CD4-positive, alpha-beta T cell treated with Interferon gamma for 1 hour (primary cell): ENCODE measurements around the gene RAPGEF2.
"Not testable (repeated sequence)": the region's sequence is repeated elsewhere in the genome, so short reads cannot be mapped to it uniquely, and the experiment has no call there.

ENCODE experiments used
- DNase-seq: peaks from one replicate; pipeline ENCODE4 v3.0.0-alpha.2; 2020

The RAPGEF2 gene

DNA sequence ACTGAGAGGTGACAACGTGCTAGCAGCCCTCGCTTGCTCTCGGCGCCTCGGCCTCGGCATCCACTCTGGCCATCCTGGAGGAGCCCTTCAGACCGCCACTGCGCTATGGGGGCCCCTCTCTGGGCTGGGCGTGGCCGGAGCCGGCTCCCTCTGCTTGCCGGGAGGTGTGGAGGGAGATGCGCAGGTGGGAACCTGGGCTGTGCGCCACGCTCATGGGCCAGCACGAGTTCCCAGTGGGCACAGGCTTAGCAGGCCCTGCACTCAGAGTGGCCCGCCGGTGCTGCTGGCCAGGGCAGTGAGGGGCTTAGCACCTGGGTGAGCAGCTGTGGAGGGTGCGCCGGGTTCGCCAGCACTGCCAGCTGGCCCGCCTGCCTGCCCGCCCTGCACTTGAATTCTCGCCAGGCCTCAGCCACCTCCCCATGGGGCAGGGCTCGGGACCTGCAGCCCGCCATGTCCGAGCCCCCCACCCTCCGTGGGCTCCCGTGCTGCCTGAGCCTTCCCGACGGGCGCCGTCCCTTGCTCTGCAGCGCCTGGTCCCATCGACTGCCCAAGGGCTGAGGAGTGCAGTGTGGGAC lies 148.0 kb downstream of the RAPGEF2 start:
- DNase-seq = no peak

DNA sequence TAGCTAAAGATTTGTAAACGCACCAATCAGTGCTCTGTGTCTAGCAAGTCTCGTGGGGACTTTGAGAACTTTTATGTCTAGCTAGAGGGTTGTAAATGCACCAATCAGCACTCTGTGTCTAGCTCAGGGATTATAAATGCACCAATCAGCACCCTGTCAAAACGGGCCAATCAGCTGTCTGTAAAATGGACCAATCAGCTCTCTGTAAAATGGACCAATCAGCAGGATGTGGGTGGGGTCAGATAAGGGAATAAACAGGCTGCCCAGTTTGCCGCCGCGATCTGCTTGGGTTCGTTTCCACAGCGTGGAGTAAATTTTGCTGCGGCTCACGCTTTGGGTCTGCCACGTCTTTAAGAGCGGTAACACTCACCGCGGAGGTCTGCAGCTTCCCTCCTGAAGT lies 148.7 kb downstream of the RAPGEF2 start:
- DNase-seq = not testable (repeated sequence)

DNA sequence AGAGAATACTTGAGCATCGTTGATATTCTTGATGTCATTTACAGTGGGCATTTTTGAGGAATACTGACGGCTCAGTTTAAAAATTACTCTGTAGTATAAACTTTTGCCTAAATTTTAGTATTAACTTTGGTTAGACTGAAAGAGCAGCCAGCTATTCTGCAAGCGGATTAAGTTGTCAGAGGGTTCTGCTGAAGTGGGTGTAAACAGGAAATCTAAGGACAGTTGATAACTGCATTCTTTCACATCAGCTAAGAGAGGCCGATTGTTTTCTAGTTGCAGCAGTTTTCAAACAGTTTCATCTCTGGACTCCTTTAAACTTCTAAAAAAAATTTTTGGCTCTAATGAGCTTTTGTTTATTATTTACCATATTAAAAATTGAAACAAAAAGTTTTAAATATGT lies 149.6 kb downstream of the RAPGEF2 start:
- DNase-seq = no peak

DNA sequence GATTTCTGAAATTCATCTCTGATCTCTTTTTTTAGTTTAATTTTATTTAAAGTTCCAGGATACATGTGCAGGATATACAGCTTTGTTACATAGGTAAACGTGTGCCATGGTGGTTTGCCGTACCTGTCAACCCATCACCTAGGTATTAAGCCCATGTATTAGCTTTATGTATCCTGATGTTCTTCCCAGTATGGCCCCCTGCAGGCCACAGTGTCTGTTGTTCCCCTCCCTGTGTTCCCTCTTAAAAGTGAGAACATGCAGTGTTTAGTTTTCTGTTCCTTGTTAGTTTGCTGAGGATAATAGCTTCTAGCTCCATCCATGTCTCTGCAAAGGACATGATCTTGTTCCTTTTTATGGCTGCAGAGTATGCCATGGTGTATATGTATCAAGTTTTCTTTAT lies 153.2 kb downstream of the RAPGEF2 start:
- no peak for DNase-seq

DNA sequence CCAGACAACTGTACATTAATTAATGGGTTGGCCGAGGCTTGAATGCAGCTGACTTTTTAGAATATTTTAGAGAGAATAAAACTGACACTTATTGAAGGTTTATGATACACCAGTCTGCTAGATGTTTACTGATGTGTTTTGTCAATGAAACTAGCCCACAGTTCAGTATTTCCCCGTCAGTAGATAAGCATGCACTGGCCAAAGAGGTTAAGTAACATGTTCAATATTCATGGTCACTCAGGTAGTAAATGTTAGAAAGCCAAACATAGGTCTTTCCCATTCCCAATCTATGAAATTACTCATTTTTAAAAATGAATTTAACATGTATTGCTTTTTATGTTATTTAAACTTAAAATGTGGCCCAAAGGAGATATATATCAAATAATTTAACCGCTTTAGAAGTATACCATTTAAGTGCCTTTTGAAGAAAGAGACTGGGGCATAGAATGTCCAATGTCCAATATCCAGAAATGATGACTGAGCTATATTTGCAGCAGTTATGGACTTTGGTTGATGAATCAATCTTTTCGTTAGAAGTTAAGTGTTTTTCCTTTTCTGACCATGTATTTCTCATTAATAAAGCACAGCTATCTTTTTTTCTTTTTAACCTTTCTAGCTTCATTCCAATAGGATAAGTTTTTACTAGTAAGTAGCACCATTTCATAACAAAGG lies 156.1 kb downstream of the RAPGEF2 start:
- no peak for DNase-seq

DNA sequence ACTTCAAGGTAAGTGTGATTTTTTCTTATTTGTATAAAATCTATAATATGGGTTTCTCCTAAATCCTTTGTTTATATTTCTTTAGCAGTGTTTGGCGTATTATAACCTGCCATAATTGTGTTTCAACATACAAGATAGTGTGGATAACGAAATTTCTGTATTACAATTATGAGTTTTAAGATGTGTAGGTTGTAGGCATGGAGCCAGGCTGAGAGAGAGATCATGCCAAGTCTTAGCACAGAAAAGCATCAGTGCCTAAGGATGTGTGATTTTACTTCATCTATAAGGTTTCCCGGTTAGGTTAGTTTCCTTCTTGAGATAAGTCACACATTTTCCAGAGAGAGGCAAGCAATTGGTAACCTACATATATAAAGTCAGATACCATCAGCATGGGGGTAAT lies 161.2 kb downstream of the RAPGEF2 start:
- DNase-seq = no peak

DNA sequence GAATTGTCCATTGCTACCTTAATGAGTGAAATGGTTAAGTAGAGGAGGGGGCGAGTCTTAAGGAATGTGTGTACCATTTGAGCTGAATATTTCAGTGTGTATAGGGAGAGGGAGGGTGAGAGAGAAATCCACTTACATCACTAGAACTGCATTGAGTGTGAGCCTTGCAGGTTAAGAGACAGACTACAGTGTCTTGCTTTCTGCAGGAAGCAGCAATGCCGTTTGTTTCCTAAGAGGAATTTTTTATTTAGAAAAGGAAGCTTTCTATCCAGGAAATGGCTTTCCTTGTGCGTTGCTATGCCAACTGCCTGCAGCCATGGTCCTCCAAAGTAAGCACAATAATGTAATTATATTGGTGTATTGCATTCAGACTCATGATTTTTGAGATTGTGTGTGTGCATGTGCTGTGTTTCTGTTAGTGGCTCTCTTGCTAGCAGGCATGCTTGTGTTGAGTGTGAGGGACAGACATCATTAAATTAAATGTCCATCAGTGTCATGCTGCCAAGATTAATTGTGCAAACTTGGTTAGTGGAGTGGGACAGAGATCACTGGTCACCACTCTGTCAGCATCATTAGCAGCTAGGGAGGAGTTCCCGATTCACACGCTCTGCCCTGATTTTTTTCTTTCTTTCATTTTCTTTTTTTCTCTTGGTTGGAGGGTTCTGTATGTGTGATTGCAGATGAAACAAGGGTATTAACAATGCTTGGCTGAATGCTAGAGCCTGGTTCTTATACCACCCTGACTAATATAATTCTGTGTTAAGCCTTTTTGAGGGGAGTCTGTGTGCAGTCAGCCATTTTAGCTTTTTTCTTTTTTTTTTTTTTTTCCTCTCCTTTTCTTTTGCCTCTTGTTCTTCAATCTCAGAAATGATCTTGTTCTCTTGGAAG lies 164.3 kb downstream of the RAPGEF2 start:
- DNase-seq = no peak

DNA sequence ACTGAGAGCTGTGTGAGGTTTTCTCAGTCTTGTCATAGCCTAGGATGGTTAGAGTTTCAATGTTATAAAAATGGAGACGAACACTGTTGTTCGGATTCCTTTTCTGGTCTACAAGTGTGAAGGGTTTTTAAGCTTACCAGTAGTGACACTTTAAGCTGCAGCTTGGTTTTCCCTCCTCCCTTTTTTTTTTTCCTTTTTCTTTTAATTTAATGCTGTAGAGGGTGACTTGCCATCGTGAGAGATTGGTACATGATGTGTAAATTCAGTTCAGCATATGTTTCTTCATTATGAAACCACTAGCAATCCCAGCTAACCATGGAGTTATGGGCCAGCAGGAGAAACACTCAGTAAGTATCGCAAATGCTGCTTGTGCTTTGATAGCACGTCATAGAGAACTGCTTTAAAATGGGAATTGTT lies 165.0 kb downstream of the RAPGEF2 start:
- no peak for DNase-seq

DNA sequence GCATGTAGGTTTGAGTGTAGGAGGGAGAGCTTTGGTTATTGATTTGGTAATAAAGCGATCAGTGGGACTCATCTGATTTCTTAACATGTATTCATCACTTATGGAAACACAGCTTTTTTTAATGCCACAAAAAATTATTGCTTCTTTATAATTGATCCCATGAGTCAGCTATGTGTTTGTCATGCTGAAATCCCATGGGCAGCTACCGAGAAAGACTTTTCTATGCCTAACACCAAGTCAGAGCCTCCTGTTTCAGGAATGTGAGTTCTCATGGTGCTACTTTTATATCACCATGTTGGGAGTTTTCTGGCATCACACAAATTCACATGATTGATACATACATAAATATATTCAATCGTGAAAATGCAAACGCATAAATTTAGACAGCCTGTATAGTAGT lies 165.7 kb downstream of the RAPGEF2 start:
- no peak for DNase-seq

DNA sequence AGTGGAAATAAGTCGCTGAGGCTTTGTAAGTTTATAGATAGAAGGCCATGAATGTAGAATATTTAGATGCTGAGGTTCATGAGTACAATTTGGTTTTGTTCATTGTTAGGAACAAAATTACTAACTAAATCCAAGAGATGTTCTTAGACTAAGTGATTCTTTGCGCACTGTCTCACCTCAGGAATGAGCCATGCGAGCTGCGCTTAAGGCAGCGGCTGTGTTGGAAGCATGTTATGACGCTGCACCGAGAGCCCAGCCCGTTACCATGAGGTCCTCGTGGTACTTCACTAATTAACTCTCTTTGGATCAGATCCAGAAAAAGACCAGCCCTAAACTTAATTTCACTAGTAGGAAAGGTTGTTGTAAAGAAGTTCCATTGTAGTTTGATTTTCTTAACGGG lies 166.2 kb downstream of the RAPGEF2 start:
- DNase-seq = no peak

DNA sequence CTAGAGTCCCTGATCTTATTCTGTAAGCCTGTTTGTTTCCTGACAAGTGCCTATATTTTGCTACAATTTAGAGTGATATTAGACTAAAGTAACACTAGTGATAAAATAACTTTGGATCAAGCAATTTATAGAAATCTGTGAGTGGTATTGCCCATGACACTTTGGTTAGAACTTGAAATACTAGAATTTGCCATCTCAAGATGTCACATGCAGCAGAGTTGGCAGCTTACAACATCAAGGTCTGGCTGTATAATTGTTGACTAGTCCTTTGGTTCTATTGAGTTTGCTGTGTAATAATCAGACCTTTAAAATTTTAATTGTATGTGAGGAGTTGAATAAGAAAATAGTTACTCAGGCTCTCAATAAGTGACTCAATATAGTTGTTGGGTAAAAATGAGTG lies 167.1 kb downstream of the RAPGEF2 start:
- no peak for DNase-seq

DNA sequence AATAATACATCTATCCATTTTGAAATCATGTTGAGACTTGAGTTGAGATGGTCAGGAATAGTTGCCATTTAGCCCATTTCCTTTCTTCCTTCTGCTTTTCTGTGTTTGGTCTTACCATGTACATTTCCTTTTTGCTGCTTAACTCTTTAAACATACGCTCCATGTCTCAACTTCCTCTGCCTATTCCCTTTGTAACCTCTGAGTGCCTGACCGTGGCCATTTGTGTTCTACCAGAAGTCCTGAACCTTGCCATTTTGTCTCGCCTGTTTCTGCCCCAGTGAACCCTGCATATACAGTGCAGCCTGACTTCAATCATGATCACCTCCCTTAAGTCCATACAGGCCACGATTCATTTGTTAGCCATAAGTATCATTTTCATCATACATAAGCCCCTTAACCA lies 169.0 kb downstream of the RAPGEF2 start:
- no peak for DNase-seq

DNA sequence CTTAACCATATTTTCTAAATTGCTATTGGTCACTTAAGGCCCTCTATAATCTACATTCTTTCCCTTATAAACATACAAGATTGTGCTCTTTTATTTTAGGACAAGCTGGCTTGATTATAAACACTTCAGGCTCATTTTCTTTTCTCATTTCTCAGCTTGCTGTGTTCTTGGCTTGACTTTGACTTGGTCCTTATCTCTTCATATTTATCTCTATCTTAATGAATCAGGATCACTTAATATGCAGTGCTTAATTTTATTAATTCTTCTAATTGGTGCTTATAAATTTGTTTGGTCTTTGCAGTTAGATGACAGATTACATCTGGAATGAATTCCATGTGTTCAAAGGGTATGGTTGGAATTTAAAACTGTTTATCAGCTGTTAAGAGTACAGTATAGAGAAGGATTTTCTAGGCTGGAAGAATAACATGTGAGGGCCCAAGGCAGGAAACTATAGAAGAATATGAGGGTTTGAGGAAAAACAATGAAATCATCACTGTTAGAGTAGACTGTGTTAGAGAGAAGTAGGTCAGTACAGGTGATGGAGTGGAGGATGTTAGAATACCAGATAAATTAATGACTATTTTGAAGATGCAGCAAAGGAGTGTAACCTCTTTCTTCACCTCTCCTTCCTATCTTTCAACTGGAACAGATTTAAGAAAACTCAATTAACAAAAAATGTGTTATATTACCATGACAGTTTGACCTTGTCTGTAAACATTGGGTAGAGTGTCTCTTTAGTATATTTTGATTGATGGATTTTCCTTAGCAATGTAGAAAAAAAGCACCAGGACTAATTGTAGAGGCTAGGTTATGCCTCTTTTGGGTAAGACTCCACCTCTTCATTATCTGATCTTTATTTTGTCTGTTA lies 169.6 kb downstream of the RAPGEF2 start:
- DNase-seq = no peak

DNA sequence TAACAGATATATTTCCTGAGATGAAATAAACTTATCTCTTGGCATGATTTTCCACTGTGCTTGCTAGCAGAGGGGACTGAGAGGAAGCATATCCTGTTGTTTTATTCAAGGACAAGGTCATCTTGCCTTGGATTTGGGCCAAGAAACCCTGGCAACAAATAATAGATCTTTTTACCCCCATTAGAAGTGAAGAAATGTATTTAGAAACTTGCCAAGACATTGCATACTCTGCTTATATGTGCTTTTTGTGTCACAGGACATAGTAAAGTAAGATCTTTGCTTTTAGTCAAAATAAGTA lies 170.2 kb downstream of the RAPGEF2 start:
- DNase-seq = no peak

DNA sequence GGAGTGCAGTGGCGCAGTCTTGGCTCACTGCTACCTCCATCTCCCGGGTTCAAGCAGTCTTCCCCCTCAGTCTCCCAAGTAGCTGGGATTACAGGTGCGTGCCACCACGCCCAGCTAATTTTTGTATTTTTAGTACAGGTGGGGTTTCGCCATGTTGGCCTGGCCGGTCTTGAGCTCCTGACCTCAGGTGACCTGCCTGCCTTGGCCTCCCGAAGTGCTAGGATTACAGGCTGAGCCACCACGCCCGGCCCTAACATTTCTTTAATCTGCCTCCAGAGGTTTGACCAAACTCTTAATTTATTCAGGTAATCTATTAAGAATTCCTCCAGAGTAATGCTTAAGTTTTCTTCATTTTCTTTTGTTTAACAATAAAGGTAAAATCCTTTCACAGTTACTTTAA lies 171.0 kb downstream of the RAPGEF2 start:
- no peak for DNase-seq

DNA sequence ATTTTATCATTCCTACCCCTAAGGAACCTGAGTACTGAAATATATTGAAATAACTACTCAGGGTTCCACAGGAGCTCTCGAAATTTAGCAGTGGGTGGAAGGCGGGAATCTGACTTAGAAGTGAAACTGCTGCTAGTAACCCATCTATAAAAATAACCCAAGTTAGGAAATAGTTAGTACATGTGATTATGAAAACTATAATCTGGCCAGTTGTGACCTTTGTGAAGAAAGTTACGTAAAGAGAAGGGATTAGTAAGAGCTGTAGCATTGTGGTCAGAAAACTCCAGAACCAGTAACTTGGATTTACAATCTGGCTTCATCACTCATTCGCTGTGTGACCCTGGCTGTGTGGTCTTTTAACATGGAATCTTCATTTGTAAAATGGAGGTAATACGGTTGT lies 175.5 kb downstream of the RAPGEF2 start:
- no peak for DNase-seq

DNA sequence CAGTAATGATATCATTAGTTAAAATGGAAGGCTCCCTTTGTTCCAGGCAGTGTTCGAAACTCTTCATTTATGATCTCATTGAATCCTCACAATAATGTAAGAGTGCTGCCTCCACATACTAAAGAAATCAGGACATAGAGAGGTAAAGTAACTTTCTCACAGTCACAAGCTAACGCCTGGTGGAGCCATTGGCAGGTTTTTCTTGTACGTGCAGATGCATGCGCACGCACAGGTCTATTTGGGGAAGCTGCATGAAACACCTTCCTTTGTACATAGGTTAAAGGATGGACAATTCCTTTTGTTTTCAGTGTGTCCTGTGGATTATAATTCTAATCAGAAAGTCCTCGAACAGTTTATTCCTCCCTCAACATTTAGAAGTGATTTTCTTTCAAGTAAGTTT lies 176.2 kb downstream of the RAPGEF2 start:
- no peak for DNase-seq

DNA sequence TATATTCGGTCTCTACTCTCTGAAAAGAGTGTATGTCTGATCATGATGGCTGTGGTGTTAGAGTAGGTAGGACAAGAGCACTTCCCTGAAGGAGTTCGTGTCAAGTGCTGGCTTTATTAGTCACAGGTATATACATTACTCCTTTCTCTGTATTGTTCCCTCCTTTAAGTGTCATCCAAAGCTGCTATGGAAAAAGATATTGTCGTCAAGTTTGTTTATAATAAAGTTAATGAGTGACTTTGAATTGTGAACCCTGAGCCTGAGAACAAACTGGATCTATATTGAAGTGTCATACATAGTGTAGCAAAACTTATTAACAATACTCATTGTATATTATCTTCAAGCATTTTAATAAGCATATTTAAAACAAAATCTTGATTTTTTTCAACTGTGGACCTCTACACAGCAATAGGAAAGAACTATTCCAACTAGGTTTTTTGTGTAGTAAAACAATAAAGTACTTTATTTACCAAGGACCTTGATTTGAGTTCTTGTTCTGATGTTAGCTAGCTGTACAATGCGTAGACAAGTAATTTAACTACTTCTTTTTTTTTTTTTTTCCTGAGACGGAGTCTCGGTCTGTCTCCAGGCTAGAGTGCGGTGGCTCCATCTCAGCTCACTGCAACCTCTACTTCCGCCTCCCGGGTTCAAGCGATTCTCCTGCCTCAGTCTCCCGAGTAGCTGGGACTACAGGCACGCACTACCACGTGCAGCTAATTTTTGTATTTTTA lies 177.7 kb downstream of the RAPGEF2 start:
- no peak for DNase-seq

DNA sequence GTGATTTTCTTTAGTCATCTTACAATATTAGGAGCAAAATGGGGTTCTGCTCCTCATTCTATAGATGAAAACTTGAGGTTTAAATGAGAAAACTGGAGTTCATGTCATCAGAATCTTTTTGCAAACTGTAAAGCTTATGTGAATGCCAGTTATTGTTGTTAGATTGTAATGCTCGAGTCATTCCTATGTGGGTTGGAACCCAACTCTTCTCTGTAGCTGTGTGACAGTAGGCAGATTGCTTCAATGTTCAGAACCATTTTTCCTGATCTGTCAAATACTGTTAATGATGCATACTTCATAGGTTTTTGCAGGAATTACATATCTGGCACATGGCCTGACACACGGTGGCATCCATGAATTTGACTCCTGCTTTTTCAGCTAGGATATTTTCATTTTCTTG lies 178.9 kb downstream of the RAPGEF2 start:
- no peak for DNase-seq

DNA sequence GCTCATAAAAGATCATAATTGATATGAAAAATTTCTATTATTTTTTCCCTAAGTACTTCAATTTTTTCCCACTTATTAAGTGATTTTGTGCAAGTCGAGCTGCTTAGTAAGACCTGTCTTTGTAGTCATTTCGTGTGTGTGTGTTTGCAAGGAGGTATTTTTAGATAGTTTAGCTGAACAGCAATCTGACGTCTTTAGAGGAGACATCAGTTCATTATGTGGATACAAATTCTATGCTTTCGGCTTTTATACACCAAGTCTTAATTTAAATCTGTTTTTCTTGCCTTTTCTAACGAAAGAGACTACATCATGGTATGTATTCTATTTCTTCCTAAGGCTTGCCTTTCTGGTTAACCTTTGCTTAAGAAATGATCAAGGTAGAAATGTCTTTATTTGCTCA lies 179.4 kb downstream of the RAPGEF2 start:
- DNase-seq = no peak

DNA sequence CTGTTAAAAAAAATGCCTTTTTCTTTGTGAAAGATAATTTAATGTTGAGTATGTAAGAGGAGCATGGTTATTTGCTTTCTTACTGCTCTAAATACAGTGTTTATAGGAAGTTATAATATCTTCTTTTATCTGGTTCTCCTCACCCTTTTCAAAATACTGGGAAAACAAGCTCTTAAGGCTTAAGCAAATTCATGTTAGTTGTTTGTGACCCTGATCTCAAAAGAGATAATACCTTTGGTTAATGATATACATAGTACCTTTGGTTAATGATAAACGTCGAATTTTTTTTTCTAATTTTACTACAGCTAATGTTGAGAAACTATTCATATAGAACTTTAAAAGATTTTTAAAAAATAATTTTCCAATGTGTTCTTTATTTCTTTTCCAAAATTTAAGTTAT lies 180.1 kb downstream of the RAPGEF2 start:
- DNase-seq = no peak

DNA sequence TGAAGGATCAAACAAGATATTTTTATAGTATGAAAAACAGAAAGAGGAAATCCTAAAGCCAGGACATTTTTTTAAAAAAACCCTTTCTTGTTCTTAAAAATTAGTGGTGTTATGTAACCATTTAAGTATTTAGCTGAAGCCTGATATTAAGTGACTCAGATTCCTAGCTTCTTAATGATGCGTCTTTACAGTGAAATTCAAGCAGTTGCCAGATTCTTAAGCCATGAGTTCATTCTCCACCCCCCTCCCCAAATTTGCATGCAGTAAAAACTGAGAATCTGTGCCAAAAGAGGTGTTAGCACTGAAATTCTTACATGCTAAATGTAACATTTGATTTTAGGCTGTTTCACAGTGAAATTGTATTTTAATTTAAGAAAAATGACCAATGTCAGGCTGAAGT lies 180.8 kb downstream of the RAPGEF2 start:
- DNase-seq = no peak

DNA sequence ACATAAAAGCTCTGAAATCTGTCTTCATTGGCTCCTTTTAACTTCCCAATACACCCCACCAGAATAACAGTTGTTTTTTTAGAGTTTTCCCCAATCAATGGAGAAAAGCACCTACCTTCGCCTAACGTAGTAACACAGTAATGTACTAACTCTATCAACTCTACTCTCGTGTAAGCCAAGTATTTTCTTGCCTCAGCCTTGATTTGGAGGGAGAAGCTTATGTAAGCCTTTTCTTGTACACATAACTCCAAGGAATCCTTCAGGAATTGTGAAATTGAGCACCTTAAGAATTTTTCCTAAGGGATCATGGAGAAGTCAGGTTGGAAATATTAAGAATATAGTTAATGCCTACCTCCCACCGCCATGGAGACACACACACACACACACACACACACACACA lies 181.2 kb downstream of the RAPGEF2 start:
- DNase-seq = no peak
